Measurements from ENCODE around the gene HOXA9. TPM values are rescaled to one million over a fixed set of nuclear protein-coding genes. Genes with fewer than 3 reads are reported as not detected.

The HOXA9 gene
- total and polyA plus RNA-seq, 2 of the 4 experiments (the other 2 are of a cell fraction), result 0.18 to 0.32 TPM

DNA sequence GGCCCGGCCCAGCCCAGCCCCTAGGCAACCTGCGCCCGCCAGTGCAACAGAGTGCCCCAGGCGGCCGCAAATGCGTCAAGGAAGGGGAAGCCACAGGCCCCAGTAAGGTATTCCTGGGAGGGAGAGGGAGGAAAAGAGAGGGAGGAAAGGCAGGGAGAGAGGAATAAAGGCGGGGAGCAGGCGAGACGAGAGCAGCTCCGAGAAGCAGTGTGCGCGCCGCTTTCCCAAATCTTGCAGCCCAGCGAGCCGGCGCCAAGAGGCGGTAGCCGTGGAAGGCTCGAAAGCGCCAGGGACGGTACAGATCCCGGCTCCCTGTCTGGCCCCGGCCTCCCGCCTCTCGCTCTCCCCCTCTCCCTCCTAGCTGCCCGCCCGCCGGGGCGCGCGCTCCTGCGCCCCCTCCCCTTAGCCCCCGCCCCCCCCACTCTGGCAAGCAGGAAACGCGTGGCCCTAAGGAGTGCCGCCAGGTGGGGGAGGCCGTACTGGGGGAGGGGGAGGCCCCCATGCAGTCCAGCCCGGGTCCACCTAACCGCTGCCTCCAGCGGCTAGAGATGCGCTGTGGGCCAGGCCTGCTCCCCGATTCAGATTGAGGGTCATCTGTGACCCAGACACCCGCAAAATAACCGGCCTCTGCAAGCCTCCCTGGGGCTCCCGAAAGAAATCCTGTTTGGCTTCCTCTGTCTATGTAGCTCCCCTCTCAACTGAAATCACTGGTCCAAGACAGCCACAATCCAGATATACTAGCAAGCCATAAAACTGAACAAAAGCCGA lies 4.5 kb upstream of the HOXA9 start (continued):
- TF ChIP-seq RCOR1 (IDR thresholded peaks at IDR 0.05; ENCODE audit: insufficient replicate concordance, low read length) (no peak), SMC3 (IDR thresholded peaks at IDR 0.05; ENCODE audit: low read depth, low read length) (no peak)
- TF ChIP-seq, protein P1, sequence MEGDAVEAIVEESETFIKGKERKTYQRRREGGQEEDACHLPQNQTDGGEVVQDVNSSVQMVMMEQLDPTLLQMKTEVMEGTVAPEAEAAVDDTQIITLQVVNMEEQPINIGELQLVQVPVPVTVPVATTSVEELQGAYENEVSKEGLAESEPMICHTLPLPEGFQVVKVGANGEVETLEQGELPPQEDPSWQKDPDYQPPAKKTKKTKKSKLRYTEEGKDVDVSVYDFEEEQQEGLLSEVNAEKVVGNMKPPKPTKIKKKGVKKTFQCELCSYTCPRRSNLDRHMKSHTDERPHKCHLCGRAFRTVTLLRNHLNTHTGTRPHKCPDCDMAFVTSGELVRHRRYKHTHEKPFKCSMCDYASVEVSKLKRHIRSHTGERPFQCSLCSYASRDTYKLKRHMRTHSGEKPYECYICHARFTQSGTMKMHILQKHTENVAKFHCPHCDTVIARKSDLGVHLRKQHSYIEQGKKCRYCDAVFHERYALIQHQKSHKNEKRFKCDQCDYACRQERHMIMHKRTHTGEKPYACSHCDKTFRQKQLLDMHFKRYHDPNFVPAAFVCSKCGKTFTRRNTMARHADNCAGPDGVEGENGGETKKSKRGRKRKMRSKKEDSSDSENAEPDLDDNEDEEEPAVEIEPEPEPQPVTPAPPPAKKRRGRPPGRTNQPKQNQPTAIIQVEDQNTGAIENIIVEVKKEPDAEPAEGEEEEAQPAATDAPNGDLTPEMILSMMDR (conservative IDR thresholded peaks at IDR 0.05; ENCODE audit: low read depth, low read length), result no peak

Data from IMR-90 (cell line).